WTC11 (cell line): ENCODE data around the gene AMN. TPM values are rescaled to one million over a fixed set of nuclear protein-coding genes. Genes with fewer than 3 reads are reported as not detected.

Experiments used
- ATAC-seq: fragments of 200-7000 bp; cut with Tn5 transposase; 2 replicates; pipeline ENCODE4 v1.10.0; 2021; ENCODE audit warnings: mild to moderate bottlenecking, moderate library complexity
- CTCF ChIA-PET: fragments of 300-600 bp; sonication (Branson Sonifier 250); formaldehyde crosslinking; loops from one replicate; lab custom pipeline; 2021; ENCODE audit warnings: antibody characterized with exemption; lab: Charles Lee
- POLR2A ChIA-PET: fragments of 350-600 bp; sonication (Branson Sonifier 250); formaldehyde crosslinking; loops from one replicate; lab custom pipeline; 2021; ENCODE audit warnings: antibody characterized with exemption; lab: Charles Lee
- DNase-seq: peaks from one replicate; pipeline ENCODE4 v3.0.0; 2021; ENCODE audit warnings: low spot score
- H3K27ac Mint-ChIP-seq: 2 replicates; pipeline ENCODE4 v1.8.0; 2021; ENCODE audit warnings: mixed read lengths
- H3K27me3 Mint-ChIP-seq: 2 replicates; pipeline ENCODE4 v1.8.0; 2021; ENCODE audit warnings: low read depth, mild to moderate bottlenecking, moderate library complexity, mixed read lengths
- H3K36me3 Mint-ChIP-seq: 2 replicates; pipeline ENCODE4 v1.8.0; 2021; ENCODE audit warnings: mixed read lengths
- H3K4me1 Mint-ChIP-seq: 2 replicates; pipeline ENCODE4 v1.8.0; 2022; ENCODE audit warnings: mixed read lengths
- H3K4me3 Mint-ChIP-seq: 2 replicates; pipeline ENCODE4 v1.8.0; 2021; ENCODE audit warnings: mild to moderate bottlenecking, moderate library complexity, mixed read lengths
- H3K9me3 Mint-ChIP-seq: 2 replicates; pipeline ENCODE4 v1.8.0; 2021; ENCODE audit warnings: mixed read lengths
- ARID4B ChIP-seq: sonication (generic); formaldehyde crosslinking; IDR thresholded peaks from 2 replicates; pipeline ENCODE4 v1.8.0; 2023; ENCODE audit warnings: missing genetic modification reagents, mild to moderate bottlenecking, borderline replicate concordance
- CREM ChIP-seq: sonication (generic); formaldehyde crosslinking; IDR thresholded peaks from 2 replicates; pipeline ENCODE4 v1.8.1; 2022; ENCODE audit warnings: mild to moderate bottlenecking, missing genetic modification reagents, moderate library complexity
- E2F1 ChIP-seq: sonication (generic); formaldehyde crosslinking; IDR thresholded peaks from 2 replicates; pipeline ENCODE4 v1.8.0; 2022; ENCODE audit warnings: mild to moderate bottlenecking, missing genetic modification reagents
- ELF4 ChIP-seq: sonication (generic); formaldehyde crosslinking; IDR thresholded peaks from 2 replicates; pipeline ENCODE4 v1.8.1; 2022; ENCODE audit warnings: low read depth, mild to moderate bottlenecking, moderate library complexity, missing genetic modification reagents
- GRHL2 ChIP-seq: fragments of 250-450 bp; sonication (Bioruptor Pico); IDR thresholded peaks from 2 replicates; pipeline ENCODE4 v1.8.0; 2022; ENCODE audit warnings: mild to moderate bottlenecking, moderate library complexity; ENCODE audit not compliant: insufficient replicate concordance, severe bottlenecking
- JAZF1 ChIP-seq: fragments of 250-450 bp; sonication (Bioruptor Pico); IDR thresholded peaks from 2 replicates; pipeline ENCODE4 v1.9.0; 2021; ENCODE audit warnings: moderate library complexity, mild to moderate bottlenecking, inconsistent platforms
- MYBL2 ChIP-seq: sonication (generic); formaldehyde crosslinking; IDR thresholded peaks from 2 replicates; pipeline ENCODE4 v1.8.1; 2023; ENCODE audit warnings: mild to moderate bottlenecking, moderate library complexity, missing genetic modification reagents
- RELA ChIP-seq: sonication (generic); formaldehyde crosslinking; IDR thresholded peaks from 2 replicates; pipeline ENCODE4 v1.8.1; 2022; ENCODE audit warnings: missing genetic modification reagents, mild to moderate bottlenecking, borderline replicate concordance
- SMAD4 ChIP-seq: sonication (generic); formaldehyde crosslinking; IDR thresholded peaks from 2 replicates; pipeline ENCODE4 v1.8.0; 2022; ENCODE audit warnings: mild to moderate bottlenecking, missing genetic modification reagents
- SP1 ChIP-seq: sonication (generic); formaldehyde crosslinking; conservative IDR thresholded peaks from 2 replicates; pipeline ENCODE4 v1.8.1; 2022; ENCODE audit warnings: missing genetic modification reagents
- TEAD4 ChIP-seq: sonication (generic); formaldehyde crosslinking; IDR thresholded peaks from 2 replicates; pipeline ENCODE4 v1.8.0; 2022; ENCODE audit warnings: mild to moderate bottlenecking, missing genetic modification reagents
- ZBTB21 ChIP-seq: sonication (generic); formaldehyde crosslinking; IDR thresholded peaks from 2 replicates; pipeline ENCODE4 v1.8.1; 2023; ENCODE audit warnings: mild to moderate bottlenecking, missing genetic modification reagents, borderline replicate concordance
- ZNF281 ChIP-seq: sonication (generic); formaldehyde crosslinking; IDR thresholded peaks from 2 replicates; pipeline ENCODE4 v1.8.0; 2023; ENCODE audit warnings: mild to moderate bottlenecking, missing genetic modification reagents
- ZNF416 ChIP-seq: fragments of 250-450 bp; sonication (Bioruptor Pico); IDR thresholded peaks from 2 replicates; pipeline ENCODE4 v1.9.0; 2021; ENCODE audit warnings: mild to moderate bottlenecking, inconsistent platforms
- ZNF671 ChIP-seq: fragments of 250-450 bp; sonication (Bioruptor Pico); IDR thresholded peaks from 2 replicates; pipeline ENCODE4 v1.8.0; 2021; ENCODE audit warnings: mild to moderate bottlenecking
- total RNA-seq: library from RNA; stranded (reverse); gene quantifications from 3 replicates; pipeline ENCODE4 v1.2.3, GENCODE V29; 2021
- TF ChIP-seq, protein P1 (sequence below): sonication (generic); formaldehyde crosslinking; IDR thresholded peaks from 2 replicates; pipeline ENCODE4 v1.8.1; 2022; ENCODE audit warnings: mild to moderate bottlenecking, missing genetic modification reagents, moderate library complexity, borderline replicate concordance
- TF ChIP-seq, protein P2 (sequence below): sonication (generic); formaldehyde crosslinking; IDR thresholded peaks from 2 replicates; pipeline ENCODE4 v1.8.1; 2022; ENCODE audit warnings: low read depth, missing genetic modification reagents, borderline replicate concordance
- TF ChIP-seq, protein P3 (sequence below): sonication (generic); formaldehyde crosslinking; IDR thresholded peaks from 2 replicates; pipeline ENCODE4 v1.8.1; 2022; ENCODE audit warnings: mild to moderate bottlenecking, moderate library complexity, missing genetic modification reagents

The AMN gene
- total RNA-seq, 1 experiment from 2014 or later = 2.8 TPM

- Mint-ChIP-seq H3K9me3 (no peaks in the 10 kb centered on the region), H3K36me3 (peaks cover 63% of the 10 kb centered on the region), H3K4me1 (no peaks in the 10 kb centered on the region), H3K27me3 (no peaks in the 10 kb centered on the region; the same call in 1 of the 2 replicates), H3K27ac (no peak overlapping the region; the same call in 1 of the 2 replicates), H3K4me3 (no peak overlapping the region)
- no peak for TF ChIP-seq ZBTB21 (CRISPR knock-in tag)
- TF ChIP-seq, protein P1, sequence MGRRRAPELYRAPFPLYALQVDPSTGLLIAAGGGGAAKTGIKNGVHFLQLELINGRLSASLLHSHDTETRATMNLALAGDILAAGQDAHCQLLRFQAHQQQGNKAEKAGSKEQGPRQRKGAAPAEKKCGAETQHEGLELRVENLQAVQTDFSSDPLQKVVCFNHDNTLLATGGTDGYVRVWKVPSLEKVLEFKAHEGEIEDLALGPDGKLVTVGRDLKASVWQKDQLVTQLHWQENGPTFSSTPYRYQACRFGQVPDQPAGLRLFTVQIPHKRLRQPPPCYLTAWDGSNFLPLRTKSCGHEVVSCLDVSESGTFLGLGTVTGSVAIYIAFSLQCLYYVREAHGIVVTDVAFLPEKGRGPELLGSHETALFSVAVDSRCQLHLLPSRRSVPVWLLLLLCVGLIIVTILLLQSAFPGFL = no peak
- TF ChIP-seq GRHL2 (CRISPR knock-in tag) = no peak
- TF ChIP-seq RELA (CRISPR knock-in tag) = no peak
- TF ChIP-seq SMAD4 (CRISPR knock-in tag) = no peak
- no peak for TF ChIP-seq E2F1 (CRISPR knock-in tag)
- no peak for TF ChIP-seq ARID4B (CRISPR knock-in tag)
- TF ChIP-seq, protein P2, sequence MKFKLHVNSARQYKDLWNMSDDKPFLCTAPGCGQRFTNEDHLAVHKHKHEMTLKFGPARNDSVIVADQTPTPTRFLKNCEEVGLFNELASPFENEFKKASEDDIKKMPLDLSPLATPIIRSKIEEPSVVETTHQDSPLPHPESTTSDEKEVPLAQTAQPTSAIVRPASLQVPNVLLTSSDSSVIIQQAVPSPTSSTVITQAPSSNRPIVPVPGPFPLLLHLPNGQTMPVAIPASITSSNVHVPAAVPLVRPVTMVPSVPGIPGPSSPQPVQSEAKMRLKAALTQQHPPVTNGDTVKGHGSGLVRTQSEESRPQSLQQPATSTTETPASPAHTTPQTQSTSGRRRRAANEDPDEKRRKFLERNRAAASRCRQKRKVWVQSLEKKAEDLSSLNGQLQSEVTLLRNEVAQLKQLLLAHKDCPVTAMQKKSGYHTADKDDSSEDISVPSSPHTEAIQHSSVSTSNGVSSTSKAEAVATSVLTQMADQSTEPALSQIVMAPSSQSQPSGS = no peak
- TF ChIP-seq ZNF671 (CRISPR knock-in tag) = no peak
- TF ChIP-seq JAZF1 = no peak
- TF ChIP-seq TEAD4 (CRISPR knock-in tag) = no peak
- TF ChIP-seq ZNF281 (CRISPR knock-in tag) = no peak
- no peak for TF ChIP-seq MYBL2 (CRISPR knock-in tag)
- TF ChIP-seq ZNF416 (CRISPR knock-in tag) = no peak
- no peak for TF ChIP-seq CREM
- TF ChIP-seq SP1 (CRISPR knock-in tag) = no peak
- TF ChIP-seq ELF4 (CRISPR knock-in tag) = no peak
- TF ChIP-seq, protein P3, sequence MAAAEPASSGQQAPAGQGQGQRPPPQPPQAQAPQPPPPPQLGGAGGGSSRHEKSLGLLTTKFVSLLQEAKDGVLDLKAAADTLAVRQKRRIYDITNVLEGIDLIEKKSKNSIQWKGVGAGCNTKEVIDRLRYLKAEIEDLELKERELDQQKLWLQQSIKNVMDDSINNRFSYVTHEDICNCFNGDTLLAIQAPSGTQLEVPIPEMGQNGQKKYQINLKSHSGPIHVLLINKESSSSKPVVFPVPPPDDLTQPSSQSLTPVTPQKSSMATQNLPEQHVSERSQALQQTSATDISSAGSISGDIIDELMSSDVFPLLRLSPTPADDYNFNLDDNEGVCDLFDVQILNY (CRISPR knock-in tag) = no peak
- DNase-seq (no peak), ATAC-seq (no peak)
- ChIA-PET CTCF (no interaction called here), POLR2A (no interaction called here)
Observed at GRCh38 chr14:102947321-102948103, 25.0 kb downstream of the AMN start.
